HG02571 (cell line): ENCODE measurements around the gene ABCC12.
A peak's percentile ranks its signal among the peaks of the same experiment; 100 is the strongest.
"Not testable (repeated sequence)": the region's sequence is repeated elsewhere in the genome, so short reads cannot be mapped to it uniquely, and the experiment has no call there.

ENCODE experiments used
- ATAC-seq: cut with Tn5 transposase; IDR thresholded peaks from one replicate; pipeline ENCODE4 v1.9.1; 2021; ENCODE audit warnings: mild to moderate bottlenecking, moderate library complexity; ENCODE audit not compliant: unreplicated experiment

Gene ABCC12

DNA sequence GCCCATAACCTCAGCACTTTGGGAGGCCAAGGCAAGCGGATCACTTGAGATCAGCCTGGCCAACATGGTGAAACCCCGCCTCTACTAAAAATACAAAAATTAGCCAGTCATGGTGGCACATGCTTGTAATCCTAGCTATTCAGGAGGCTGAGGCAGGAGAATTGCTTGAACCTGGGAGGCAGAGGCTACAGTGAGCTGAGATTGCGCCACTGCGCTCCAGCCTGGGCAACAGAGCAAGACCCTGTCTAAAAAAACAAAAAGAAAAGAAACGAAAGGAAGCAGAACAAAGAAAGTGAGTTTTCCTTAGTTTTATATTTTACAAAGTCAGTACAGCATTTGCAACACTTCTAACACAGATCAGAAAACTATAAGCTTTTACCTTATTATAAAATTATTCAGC lies 10.8 kb upstream of the ABCC12 start:
- ATAC-seq: not testable (repeated sequence)

DNA sequence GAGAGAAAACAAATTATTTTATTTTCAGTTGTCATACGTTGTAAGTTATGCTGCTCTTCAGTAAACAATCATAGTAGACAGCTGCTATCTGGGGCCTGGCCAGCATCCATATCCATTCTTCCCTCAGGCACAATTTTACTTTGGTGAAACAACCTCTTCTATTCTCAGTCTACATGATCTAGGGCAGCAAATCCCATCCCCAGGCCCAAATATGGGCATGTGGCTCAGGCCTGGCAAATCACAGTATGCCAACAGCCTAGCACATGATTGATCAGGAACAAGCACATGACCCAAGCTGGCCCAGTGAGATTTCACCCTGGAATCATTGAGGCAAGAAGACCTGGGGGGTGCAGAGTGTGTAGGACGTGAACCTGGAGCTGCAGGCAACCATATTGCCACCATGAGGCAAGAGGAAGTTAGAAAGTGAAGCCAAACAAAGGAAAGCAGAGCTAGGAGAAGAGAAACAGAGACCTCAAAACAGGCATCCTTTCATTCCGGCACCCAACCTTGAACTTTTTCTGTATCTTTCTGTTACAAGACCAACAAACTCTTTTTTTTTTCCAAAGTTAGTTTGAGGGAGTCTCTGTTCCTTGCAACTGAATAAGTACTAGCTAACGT lies 10.3 kb upstream of the ABCC12 start:
- no peak for ATAC-seq

DNA sequence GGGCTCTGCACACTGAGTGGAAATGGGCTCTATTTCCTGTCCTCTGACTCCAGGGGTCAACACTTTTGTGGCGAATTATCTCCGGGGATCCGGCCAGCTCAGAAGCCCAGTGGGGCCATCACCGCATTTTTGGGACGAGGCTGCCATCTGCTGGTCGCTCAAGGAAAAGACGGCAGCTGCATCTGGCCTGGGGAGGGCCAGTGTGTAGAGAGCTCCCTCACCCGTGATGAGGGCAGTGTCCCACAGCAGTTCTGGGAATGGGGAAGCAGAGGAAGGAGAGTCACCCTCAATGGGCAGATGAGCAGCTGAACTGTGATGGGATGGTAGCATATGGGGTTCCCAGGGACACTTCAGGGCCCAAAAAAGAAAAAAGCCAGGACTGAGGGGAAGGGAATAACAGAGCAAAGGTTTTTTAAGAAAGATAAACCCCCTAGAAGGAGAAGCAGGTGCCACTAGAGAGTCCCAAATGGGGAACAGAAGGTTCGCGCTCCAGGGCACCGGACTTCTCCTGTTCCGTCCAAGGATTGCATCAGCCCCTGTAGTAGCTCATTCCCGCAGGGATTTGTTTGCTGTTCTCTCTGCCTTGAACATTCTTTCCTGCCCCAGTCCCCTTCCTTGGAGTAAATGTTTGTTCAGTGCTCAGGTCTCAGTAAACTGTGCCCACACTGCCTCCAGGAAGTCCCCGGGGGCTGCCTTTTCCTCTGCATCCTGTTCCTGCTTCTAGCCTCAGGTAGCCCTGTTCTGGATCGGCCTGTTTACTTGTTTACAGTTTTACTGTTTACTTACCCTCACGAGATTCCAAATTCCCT lies 9.3 kb upstream of the ABCC12 start:
- peak; percentile 81 for ATAC-seq

DNA sequence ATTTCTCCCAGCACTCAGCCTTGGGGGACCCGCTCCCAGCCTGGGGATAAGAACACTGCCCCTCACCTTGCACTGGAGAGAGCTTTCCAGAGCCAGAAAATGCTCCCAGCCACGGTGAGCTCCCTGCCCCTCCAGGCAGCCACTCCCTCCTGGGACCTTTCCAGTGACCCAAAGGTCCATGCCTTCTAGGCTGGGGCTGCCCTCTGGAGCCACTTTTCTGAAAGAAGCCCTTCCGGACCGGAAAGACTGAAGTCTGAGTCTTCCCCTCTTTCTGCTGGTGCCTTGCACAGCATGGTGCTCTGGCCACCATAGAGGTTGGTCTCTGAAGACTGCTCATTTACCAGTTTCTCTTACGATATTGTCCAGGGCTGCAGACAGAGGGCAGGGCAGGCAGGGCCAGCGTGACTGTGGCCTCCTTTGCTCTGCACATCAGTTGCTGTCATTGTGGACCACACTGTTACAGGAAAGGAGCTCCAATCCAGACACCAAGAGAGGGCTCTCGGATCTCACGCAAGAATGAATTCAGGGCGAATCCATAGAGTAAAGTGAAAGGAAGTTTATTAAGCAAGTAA lies 7.1 kb upstream of the ABCC12 start:
- ATAC-seq: no peak

DNA sequence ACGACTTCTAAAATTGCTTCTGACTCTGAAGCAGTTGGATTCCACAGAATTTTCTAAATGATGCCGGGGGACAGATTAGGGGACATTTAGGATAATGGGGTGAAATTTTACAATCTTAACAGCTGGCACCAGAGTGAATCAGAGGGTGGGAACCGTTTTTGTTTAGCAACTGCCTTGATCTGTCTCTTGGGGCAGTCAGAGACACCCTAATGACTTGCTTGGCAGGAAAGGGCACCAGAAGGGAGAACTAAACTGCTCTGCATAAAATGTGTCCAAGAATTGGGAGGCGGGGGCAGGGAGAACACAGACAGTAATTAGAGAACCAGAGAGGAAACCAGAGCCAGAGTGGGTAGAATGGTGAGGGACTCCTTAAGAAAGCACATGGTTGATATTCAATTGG lies 6.1 kb upstream of the ABCC12 start:
- no peak for ATAC-seq

DNA sequence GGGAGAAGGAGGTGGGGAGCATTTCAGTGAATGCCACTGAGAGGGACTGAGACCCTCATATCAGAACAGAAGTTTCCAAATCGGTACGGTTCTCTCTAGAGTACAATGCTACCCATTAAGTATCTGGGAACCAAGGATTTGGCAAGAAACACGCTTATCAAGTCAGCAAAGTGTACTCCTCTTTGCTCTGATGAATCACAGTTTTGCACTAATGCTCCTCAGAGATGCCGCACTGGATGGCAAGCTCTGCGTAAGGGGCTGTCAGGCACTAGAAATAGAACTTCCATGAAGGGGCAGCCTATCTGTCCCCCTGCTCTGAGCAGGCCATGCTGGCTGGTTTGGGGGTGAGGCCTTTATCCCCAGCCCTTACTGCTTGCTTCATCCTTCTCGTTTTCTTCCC lies 4.8 kb upstream of the ABCC12 start:
- ATAC-seq: no peak

DNA sequence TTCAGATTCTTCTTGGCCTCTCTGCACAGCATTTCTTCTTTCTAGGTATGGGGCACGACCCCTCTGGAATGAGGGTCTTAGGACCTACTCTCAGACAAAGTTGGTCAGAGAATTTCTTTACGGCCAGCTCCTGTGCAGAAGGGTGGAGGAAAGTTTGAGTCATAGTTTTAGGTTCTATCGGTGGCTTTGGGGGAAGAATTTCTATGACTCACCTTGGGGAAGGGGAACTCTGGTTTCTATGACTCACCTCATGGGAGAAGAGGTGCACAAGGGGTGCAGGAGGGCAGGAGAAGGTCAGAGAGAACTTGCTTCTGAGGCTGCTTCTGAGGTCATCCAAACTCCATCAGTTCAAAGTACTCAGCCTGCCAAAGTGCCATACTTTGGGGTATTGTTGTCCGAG lies 2.5 kb upstream of the ABCC12 start:
- ATAC-seq: peak; percentile 59

DNA sequence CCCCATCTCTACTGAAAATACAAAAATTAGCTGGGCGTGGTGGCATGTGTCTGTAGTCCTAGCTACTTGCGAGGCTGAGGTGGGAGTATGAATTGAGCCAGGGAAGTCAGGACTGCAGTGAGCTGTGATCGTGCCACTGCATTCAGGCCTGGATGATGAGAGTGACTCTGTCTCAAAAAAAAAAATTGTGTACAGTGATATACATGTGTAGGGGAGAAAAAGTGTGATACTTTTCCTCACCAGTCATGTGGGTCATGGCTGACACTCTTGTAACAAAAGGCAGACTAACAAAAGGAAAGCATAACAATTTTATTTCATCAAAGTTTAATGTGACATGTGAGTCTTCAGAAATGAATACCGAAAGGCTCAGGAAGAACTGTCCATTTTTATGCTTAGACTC lies 2.0 kb upstream of the ABCC12 start:
- no peak for ATAC-seq

DNA sequence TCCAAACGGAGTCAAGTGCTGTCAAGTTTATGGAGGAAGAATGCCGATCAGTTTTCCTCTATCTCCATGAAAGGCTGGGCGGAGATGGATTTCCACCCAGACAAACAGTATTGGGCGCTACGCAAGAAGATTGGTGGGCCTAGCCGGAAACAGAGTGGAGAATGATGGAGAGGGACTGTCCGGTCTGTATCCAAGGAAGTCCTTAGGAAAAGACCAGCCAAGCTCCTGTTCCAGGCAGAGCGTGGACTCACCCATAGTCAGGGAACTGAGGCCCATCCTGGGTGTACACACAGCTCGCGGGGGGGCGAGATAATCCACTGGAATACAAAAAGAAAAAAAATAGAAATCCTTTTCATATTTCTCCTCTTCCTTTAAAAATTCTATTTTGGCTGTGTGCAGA lies 1.5 kb upstream of the ABCC12 start:
- ATAC-seq: no peak

DNA sequence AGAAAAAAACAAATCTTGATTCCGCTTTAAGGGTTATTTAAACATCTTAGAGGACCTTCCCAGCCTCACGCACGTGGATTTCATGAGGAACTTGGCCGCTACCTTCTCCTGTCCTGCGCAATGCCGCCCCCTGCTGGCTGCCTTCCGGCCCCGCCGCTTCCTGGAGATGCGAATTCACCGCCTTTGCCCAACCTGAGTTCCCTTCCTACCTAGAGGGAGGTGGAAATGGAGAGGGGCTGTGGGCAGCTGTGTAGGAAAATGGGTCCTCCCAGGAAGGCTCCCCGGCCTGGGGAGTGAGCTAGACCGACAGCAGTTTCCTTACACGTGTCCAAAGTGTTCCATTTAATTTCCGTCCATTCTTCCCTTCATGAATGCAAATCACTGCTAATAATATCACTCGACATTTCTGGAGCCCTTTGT lies 1.0 kb upstream of the ABCC12 start:
- no peak for ATAC-seq

DNA sequence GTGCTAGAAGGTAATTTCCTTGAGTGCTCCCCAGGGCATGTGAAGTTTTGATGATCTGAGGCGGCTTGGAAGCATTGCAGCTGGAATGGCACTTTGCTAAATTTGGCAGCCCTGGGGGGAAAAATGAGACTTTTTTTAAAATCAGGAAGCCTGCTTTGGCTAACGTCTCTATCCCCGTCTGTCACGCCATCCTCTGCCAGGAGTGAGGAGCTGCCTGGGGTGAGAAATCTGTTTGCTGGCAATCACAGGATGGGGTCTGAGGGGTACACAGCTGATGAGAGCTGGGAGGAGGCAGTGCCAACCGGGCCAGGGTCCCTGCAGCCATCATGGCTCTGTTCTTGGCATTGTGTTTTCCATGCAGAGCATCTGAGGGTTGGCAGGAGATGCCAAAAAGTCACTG lies 2.0 kb downstream of the ABCC12 start:
- ATAC-seq: no peak

DNA sequence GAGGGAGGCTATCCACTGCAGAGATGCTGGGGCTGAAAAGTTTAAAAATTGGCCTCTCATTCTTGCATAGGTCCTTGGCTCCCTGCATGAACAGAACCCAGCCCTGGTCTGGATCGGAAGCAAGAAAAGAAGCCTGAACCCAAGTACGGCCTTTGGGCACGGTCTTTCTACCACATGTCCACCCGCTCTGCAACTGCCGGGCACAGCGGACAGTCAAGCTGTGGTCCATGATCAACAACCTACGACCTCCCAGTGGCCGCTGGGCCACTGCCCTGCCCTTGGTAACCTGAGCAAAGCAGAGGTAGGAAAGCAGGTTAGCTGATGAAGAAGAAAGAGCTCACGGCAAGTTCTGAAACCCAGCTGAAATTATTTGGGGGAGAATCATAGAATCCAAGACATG lies 3.6 kb downstream of the ABCC12 start:
- no peak for ATAC-seq

DNA sequence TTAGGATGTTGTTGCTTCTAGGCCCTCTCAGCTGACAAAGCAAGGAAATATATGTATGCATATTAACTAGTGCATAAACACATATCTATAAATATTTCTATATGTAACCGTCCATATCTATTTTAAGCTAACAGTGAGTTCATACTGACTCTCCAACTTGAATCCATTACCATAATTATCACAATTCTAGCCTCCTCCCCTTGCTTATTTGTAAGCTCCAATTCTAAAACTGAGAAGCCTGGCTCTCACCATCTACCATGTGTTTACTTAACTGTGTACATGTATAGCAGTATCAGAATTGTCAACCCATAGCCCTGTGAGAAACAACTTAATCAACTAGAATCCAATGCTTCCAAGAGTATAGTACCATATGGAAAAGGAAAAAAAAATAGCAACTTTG lies 5.1 kb downstream of the ABCC12 start:
- ATAC-seq: no peak

DNA sequence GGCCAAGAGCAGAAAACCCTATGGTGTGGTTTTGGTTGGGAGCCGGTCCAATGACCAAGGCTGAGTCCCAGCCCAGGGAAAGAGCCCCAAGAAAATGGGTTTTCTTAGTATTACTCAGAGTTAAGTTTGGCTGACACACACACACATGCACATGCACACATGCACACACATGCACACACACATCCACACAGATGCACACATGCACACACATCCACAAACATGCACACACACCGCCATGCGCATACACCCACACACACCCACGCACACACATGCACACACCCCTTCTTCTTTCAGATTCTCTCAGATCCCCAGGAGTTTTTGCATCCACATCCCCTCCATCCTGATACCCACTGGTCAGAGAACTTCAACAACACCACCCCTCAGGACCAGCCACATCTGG lies 9.1 kb downstream of the ABCC12 start:
- no peak for ATAC-seq

DNA sequence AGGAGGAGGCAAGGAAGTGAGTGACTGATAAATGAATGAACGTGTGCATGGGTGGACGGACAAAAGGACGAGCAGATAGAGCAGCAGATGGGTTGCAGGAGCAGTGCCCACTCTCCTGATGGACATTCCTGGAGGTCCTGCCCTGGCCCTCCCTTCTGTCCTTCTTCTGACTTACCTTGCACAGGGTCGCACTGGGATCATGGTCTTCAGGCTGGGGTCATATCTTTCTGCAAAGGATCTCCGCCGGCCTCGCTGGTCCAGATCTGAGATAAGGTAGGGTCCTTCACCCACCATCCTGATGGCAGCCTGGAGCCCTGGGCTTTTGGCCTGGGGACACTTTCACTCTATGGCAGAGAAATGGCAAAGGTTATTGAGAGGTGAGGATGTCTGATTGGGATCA lies 9.7 kb downstream of the ABCC12 start:
- no peak for ATAC-seq

DNA sequence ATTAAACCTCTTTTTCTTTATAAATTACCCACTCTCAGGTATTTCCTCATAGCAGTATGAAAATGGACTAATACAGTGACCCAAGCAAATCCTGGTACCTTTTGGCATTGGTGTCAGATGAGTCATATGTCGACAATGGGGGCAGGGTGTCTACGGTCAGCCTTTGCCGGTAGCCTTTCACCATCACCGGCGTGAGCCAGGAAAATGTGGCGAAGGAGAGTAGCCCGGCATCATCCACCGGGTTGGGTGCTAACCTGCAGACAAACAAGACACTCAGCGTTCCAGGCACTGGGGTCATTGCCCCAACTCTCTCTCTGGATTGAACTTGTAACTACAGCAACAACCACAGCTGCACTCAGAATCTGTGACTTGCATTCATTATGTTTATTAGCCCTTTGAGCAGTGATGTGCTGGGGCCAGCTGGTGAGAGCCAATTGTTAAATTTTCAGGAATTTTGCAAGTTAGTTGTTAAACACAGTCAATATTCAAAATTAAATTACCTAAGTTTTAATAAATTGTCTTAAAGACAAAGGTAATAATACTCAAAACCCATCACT lies 11.9 kb downstream of the ABCC12 start:
- no peak for ATAC-seq

DNA sequence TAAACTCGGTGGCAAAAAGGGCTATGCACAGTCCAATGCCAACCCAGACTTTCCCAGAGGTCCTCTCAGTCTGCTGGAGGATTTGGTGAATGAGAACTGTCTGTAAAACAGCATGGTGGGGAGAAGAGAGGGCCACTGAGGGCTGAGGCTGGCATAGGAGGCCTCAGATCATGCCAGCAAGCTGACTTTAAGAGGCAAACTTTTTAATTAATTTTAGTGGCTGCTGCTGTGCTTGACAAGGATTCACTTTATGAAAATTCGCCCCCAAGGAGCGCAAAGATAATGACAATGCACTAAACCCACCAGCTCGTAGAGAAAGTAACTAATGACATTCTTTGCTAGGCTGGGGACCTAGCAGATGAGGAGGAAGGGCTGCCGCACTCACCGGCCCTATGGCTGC lies 15.0 kb downstream of the ABCC12 start:
- ATAC-seq: no peak

DNA sequence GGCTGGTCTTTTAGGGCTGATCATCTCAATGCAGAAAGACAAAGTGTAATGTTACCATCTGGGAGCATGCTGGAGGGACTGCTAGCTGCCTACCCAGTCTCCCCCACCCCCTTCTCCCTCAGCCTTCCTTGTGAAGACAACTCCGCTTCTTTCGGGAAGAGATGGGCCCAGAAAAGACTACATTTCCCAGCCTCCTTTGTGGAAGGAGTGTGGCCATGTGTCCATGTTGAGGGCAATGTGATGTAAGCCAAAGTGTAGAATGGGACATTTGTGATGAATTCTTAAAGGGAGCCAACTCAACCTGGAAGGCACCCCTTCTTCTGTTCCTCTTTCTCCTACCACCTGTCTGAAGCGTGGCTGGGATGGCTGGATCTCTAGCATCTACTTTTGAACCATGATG lies 16.3 kb downstream of the ABCC12 start:
- ATAC-seq: no peak

DNA sequence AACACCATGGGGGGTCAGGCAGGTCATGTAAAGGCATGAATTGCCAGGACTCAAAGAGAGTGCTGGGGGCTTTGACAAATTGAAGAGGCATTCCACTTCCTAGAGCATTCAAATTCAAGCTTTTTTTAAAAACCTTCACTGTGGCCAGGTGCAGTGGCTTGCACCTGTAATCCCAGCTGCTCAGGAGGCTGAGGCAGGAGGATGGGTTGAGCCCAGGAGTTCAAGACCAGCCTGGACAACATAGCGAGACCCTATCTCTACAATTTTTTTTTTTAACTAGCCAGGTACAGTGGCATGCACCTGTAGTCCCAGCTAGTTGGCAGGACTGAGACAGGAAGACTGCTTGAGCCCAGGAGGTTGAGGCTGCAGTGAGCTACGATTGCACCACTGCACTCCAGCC lies 17.2 kb downstream of the ABCC12 start:
- no peak for ATAC-seq

DNA sequence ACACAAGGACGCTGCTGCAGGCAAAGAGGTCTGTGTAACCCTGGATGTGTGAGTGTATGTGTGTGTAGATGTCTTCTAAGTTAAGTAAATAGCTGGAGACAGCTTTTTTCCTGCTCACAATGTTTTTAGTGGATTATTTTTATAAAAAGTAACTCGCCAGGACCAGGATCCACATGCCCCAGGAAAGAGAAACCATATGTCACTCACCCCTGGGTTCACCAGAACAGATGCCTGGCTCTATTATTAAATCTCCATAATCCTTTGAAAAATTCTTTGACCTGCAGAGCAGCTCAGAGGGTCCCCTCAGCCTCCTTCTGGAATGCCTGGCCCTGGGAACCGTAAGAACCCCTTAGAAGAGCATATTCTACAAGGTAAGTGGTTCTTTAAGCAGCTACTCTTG lies 18.0 kb downstream of the ABCC12 start:
- no peak for ATAC-seq

DNA sequence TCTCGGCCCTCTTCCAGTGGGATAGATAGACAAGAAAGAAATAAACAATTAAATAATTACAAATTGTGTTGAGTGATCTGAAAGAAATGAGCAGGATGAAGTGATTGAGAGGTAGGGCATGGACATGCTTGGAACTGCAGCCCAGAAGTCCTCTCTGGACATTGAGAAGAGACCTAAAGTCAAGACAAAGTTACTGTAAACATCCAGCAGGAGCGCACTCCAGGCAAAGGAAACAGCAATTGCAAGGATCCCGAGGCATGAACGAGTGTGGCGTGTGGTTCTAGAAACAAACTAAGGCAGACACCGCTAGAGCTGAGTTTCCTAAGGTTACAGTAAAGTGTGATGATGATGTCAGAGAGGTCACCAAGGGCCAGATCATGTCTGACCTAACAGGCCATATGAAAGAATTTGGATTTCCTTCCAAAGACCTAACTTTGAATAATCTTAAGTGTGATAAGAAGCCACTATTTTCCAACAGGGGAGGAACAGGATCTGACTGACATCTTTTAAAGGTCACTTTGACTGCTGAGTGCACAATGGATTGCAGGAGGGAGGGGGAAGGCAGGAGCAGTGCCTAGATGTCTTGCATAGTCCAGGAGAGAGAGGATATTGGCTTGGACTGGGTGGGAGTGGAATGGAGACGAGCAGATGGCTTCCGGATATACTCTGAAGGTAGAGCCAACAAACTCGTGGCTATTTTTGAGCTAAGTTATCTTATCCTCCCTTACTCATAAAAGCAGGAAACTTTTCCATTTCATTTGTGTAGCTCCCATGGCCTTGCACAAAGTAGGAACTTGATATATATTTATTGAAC lies 19.0 kb downstream of the ABCC12 start:
- ATAC-seq: no peak
